ENCODE measurements around the gene CAMTA2. TPM values are rescaled to one million over a fixed set of nuclear protein-coding genes. Genes with fewer than 3 reads are reported as not detected.

Gene CAMTA2
- polyA plus RNA-seq, 3 donors = 23.9 to 35.5 (median 24.3) TPM

DNA sequence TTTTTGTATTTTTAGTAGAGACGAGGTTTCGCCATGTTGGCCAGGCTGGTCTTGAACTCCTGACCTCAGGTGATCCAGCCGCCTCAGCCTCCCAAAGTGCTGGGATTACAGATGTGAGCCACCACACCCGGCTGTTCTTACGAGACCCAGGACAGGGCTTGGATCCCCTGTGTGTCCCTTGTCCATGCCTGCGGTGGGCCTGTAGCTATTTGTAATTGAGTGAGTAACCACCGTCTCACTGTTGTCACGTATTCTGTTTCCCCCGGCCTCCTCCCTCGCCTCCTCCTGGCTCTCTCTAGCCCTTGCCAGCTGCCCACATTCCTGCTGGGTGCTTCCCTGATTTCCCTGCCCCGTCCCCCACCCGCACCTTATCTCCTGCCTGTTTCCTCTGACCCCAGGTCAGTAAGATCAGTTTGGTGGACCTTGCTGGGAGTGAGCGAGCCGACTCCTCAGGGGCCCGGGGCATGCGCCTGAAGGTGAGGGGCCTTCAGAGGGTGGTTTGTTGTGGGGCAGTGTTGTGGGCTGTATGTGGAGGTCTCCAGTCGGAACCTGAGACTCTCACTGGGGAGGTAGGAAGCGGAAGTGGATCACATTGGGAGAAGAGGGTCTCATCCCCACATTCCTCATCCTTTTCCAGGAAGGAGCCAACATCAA lies 15.9 kb upstream of the CAMTA2 start:
- DNase-seq (ENCODE audit: extremely low read depth in 1 of 11, low read depth in 9 of 11, low spot score in 4 of 11) = no peak

DNA sequence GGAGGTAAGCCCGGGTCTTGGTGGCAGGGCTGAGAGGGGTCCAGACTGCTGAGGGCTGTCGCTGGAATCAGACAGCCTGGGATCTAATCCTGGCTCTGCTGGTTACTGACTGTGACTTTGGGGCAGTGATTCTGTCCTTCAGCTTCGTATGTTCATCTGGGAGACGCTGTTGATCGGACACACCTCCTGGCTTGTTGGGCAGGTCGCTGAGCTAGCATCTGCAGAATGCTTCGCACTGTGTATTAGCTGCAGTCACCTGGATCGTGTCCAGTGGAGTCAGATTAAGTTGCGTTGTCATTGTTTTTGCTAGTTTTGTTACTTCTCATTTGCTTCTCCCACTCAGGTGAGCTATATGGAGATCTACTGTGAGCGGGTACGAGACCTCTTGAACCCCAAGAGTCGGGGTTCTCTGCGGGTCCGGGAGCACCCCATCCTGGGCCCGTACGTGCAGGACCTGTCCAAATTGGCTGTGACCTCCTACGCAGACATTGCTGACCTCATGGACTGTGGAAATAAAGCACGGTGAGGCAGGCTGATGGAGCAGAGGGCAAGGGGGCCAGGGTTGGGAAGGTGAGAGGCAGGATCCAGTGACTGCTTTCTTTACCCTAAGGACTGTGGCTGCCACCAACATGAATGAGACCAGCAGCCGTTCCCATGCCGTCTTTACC lies 14.8 kb upstream of the CAMTA2 start:
- DNase-seq (ENCODE audit: extremely low read depth in 1 of 11, low read depth in 9 of 11, low spot score in 4 of 11) = no peak

GRCh38 chr17:5000237-5000639 lies 12.8 kb upstream of the CAMTA2 start:
- DNase-seq (ENCODE audit: extremely low read depth in 1 of 11, low read depth in 9 of 11, low spot score in 4 of 11) = no peak

GRCh38 chr17:4999430-5000093 lies 12.1 kb upstream of the CAMTA2 start:
- DNase-seq (ENCODE audit: extremely low read depth in 1 of 11, low read depth in 9 of 11, low spot score in 4 of 11) = no peak

- DNase-seq (ENCODE audit: extremely low read depth in 1 of 11, low read depth in 9 of 11, low spot score in 4 of 11) = no peak
Observed at GRCh38 chr17:4998732-4999429, 11.4 kb upstream of the CAMTA2 start.

DNA sequence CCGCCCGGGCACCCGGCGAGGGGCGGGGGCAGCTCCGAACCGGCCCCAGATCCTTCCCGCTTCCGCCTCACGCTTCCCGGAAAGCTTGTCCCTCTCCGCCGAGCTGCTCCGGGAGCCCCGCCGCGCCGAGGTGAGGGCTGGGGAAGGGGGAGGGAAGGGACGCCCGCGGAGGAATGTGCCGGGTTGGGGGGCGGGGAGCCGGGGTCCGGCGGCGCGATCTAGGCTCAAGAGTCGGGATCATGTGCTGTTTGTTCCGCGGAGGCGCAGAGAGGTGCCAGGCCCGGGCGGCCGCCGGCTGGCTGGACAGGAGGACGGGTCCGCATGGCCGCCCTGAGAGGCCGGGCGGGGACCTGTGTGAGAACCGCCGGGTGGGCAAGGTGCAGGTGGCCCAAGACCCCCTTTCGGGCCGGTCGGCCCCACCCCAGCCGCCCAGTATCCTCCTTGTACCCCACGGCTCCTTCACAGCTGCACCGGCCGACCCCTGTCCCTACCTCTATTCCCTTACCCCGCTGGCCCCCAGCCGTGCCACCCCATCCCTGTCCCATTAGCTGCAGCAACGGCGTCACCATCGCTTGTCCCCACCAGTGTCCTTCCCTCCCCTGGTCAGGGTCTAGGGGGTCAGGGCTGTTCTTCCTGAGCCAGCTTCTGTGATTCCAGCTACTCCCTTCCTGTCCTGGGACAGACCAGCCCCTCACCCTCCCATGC lies 10.7 kb upstream of the CAMTA2 start:
- peak in 4 of 11 donors; percentile 39 to 46 (median 43) for DNase-seq (ENCODE audit: extremely low read depth in 1 of 11, low read depth in 9 of 11, low spot score in 4 of 11)

DNA sequence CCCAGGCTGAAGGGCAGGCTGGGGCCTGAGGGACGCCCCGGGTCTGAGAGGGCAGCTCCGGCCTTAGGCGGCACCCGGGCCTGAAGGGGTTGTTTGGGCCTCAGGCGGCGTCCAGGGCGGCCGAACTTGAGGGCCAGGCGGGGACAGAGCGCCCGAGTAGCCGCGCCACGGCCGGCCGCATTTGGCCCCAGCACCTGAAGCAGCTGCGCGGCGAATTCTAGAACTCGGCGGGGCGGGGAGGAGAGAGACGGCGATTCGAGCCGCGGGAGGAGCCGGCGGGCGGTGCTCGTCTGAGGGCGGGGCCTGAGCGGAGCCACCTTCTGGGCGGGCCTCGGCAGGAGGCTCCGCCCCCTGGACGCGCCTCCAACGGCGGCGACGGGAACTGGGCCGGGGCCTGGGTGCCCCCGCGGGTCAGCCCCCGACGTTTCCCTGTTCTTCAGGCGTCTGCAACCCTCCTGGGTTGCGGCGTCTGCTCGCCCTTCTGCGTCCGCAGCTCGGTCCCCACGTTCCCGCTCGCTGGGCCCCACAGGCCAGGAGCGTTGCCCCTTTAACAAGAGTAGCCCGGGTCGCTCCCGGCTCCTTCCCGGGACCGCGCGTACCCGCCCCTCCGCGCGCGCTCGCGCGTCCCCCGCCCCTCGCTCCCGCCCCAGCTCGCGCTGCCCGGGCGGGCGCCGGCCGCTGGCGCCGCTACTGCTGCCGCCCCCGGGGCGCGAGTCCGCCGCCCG lies 10.0 kb upstream of the CAMTA2 start, which contains the start of the genes INCA1 and KIF1C:
TSS of gene INCA1 (minus strand) at position 221 of the 725 bp plus-strand sequence. CDS start 3,085 bp downstream, outside the sequence.
TSS of gene KIF1C (plus strand) at position 649 of the 725 bp plus-strand sequence. CDS start 2,297 bp downstream, outside the sequence.
- DNase-seq (ENCODE audit: extremely low read depth in 1 of 11, low read depth in 9 of 11, low spot score in 4 of 11) = peak; percentile 76 to 90 (median 88)

DNA sequence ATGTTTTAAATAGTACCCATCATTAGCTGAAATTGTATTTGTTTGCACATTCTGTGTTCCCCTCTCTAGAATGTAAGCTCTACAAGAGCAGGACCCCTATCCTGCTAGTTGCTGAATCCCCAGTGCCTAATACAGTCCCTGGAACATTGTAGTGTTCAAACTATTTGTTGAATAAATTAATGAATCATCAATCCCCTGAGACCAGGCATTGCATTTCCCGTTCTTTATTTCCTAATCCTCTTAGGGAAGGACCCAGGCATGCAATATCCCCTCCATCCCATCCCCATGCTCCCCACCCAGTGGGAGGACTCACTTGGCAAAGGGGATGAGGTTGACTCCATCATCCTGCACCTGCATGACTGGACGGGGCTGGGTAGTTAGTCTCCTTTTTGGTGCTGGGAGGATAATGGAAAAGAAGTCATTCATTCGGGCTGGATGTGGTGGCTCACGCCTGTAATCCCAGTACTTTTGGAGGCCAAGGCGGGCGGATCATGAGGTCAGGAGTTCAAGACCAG lies 6.7 kb upstream of the CAMTA2 start:
- no peak for DNase-seq (ENCODE audit: extremely low read depth in 1 of 11, low read depth in 9 of 11, low spot score in 4 of 11)

- DNase-seq (ENCODE audit: extremely low read depth in 1 of 11, low read depth in 9 of 11, low spot score in 4 of 11) = no peak
Observed at GRCh38 chr17:4987767-4988567, 492 bp upstream of the CAMTA2 start.

DNA sequence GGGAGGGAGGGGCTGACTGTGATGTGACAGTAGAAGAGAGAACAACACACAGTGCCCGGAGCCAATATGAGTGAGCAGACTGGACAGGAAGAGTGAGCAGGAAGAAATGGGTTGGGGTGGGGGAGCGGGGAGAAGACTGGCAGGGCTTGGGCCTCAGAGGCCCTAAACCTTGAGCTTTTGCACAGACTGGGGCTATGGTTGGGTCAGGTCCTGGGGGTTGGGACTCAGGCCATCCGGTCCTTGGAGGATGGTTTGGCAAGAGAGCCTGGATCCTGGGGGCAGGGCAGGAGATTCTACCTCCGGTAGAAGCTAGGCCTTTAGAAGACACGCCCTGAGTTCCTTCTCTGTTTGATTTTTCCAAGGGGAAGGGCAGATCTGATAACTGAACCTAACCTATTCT lies 1.1 kb downstream of the CAMTA2 start:
- no peak for DNase-seq (ENCODE audit: extremely low read depth in 1 of 11, low read depth in 9 of 11, low spot score in 4 of 11)

DNA sequence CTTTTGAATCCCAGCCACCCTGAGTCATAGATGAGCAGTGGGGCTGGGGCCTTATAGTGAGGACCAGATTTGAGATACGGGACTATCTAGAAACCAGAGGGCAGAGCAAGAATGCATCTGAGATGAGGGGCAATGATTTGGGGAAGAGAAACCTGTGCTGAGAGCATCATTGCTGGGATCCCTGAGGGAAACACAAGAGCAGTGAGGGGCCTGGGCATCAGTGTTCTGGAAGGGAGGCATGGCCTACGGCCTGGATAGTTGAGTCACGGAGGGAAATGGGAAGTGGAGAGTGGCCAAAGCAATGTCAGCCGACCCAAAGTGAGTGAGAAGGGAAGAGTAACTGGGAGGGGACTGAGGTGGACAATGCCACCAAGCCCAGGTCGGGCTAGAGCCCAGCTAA lies 5.2 kb downstream of the CAMTA2 start:
- no peak for DNase-seq (ENCODE audit: extremely low read depth in 1 of 11, low read depth in 9 of 11, low spot score in 4 of 11)

DNA sequence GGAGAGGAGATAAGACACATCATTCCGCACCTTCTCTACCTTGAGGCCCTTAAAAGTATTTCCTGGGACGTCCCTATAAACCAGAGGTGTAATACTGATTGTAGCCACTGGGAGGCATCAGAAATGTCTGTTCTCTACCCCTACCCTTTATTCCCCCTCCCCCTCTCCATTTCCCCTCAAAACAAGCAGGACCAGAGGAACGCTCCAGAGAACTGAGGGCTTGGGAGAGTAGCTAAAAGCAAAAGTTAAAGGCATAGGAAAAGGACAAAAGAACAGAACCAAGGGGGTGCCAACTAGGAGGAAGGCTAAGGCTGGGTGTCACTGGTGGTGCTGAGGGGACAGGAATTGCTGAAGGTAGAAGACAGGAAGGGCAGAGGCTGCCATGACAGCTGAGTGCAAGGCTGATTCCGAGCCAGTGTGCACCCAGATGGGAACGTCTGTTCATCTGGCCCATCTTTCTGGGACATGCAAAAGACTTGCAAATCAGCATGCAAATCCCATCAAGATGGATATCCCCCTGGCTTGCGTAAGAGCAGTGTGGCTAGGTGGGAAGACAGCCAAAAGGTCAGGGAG lies 6.7 kb downstream of the CAMTA2 start:
- peak in 6 of 11 donors; percentile 62 to 72 (median 68) for DNase-seq (ENCODE audit: extremely low read depth in 1 of 11, low read depth in 9 of 11, low spot score in 4 of 11)

GRCh38 chr17:4978726-4979125 lies 8.7 kb downstream of the CAMTA2 start:
- no peak for DNase-seq (ENCODE audit: extremely low read depth in 1 of 11, low read depth in 9 of 11, low spot score in 4 of 11)

DNA sequence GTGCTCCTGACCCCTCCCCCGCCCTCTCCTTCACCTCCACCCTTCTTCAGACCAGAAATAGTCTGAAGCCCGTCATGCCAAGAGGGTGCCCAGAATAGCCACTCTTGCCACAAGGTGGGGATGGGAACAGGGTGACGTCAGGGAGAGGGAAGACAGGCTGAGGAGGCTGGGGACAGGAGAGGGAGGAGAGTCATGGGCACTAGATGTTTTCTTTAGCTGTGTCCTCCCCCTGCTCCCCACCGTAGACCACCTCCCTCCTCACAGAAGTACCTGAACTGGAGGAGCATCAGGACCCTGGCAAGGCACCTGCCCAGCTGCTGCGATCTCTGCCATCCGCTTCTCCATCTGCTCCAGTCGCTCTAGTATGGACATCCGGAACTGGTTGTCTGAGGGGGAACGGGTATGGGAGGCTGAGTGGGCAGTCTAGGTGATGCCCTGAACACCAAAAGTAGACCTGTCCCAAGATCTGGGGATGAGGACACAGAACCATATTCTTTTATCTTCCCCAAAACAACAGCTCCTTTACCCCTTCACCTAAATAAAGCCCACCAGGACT lies 13.3 kb downstream of the CAMTA2 start:
- no peak for DNase-seq (ENCODE audit: extremely low read depth in 1 of 11, low read depth in 9 of 11, low spot score in 4 of 11)

DNA sequence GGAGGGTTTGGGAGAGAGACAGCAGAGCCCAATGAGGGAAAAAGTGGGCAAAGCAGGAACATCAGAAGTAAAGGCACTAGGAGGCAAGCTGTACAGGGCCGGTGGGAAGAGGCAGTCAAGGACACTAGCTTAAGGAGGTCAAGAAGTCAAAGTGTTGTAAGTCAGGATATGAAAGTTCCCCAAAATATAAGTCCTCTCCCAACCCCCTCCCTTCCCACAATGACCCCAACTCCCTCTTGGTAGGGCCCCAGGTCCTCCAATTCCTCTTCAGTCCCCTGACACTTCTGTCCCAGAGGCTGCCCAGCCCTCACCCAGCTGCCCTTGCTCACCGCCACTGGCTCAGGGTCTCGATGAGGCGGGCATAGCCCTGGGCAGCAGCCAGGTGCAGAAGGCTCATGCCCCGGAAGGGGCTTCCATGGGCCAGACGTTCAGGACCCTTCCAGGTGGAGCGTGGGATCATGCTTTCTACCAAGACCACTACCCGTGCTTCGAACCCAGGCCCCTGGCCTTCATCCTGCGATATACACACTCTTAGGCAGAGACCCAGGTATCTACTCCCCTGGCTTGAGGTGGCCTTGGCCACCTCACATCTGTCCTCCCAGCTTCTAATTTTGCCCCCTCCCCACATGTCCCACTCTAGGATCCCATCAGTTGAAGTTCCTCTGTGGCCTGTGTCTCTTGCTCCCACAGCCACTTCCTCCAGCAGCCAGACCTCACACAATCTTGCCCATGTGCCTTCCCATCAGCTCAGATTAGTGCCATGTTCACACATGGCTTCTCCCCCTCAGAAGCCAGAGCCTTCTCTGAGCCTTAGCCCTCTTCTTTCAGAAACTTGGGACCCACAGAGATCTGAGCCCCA lies 14.0 kb downstream of the CAMTA2 start:
- no peak for DNase-seq (ENCODE audit: extremely low read depth in 1 of 11, low read depth in 9 of 11, low spot score in 4 of 11)

DNA sequence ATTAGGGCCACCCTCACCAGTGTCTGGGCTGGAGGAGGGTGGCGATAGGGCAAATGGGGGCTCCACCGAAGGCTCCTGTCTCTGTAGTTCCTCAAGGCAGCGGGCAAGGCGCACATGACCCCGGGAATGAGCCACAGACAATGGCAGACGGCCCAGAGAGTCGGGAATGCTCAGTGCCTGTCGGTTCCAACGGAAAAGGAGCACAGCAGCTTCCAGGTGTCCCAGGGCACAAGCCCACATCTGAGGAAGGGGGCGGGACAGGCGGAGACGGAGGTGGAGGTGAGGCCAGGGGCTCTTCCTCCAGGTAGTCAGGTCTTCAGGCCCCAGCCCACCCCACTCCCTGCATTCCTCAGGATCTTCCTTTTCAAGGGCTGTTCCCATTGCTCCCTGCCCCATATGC lies 14.7 kb downstream of the CAMTA2 start:
- no peak for DNase-seq (ENCODE audit: extremely low read depth in 1 of 11, low read depth in 9 of 11, low spot score in 4 of 11)

Data from renal cortex interstitium (tissue), 11 donors.